ENCODE results near the gene SLC22A15.
"Not testable (repeated sequence)": the region's sequence is repeated elsewhere in the genome, so short reads cannot be mapped to it uniquely, and the experiment has no call there.

Gene SLC22A15

GRCh38 chr1:116033322-116033721 is 57.0 kb downstream of the SLC22A15 start:
- DNase-seq (ENCODE audit: low spot score): no peak

DNA sequence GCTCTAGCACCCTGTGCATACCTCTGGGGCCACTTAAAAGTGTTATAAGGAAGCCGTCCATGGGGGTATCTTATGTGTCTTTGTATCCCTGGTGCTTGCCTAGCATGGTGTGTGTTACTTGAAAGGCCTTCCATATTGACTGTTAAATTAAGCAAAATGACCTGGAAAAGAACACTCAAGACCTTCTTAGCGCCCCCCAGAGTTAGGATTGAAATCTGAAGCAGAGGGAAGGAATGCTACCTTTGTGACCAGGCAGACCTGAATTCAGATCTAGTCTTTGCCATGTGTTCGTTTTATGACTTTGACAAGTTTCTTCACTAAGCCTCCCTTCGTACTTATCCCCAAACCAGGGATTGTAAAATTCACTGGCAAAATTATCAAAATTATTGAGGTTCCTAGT is 59.9 kb downstream of the SLC22A15 start:
- DNase-seq (ENCODE audit: low spot score): no peak

GRCh38 chr1:116038679-116039078 is 62.4 kb downstream of the SLC22A15 start:
- DNase-seq (ENCODE audit: low spot score): no peak

GRCh38 chr1:116044071-116044470 is 67.8 kb downstream of the SLC22A15 start:
- DNase-seq (ENCODE audit: low spot score): no peak

- not testable (repeated sequence) for DNase-seq (ENCODE audit: low spot score)
These were observed 70.6 kb downstream of the SLC22A15 start for GRCh38 chr1:116046933-116047332.

- DNase-seq (ENCODE audit: low spot score): not testable (repeated sequence)
These were observed 75.6 kb downstream of the SLC22A15 start for GRCh38 chr1:116051896-116052295.

DNA sequence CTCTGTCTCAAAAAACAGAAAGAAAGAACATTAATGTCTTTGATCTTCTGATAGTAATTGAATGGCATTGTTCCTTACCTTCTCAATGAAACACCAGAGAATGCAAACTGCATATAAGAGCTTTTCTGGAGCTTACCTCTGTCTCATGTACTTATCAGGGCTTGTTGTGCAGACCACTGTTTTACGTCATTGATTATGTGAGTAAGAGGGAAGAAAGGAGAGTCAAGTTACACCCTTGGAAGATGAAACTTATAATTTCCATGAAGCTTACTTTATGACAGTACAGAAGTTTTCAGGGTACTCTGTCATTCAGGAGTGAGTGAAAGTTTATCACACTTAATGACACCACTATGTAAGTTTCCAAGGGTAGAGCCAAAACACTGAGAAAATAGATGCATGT is 85.9 kb downstream of the SLC22A15 start:
- no peak for DNase-seq (ENCODE audit: low spot score)

GRCh38 chr1:116064616-116065015 is 88.3 kb downstream of the SLC22A15 start:
- no peak for DNase-seq (ENCODE audit: low spot score)

GRCh38 chr1:116066868-116067565 is 90.7 kb downstream of the SLC22A15 start:
- DNase-seq (ENCODE audit: low spot score): no peak

GRCh38 chr1:116067566-116067890 is 91.2 kb downstream of the SLC22A15 start:
- DNase-seq (ENCODE audit: low spot score): no peak

DNA sequence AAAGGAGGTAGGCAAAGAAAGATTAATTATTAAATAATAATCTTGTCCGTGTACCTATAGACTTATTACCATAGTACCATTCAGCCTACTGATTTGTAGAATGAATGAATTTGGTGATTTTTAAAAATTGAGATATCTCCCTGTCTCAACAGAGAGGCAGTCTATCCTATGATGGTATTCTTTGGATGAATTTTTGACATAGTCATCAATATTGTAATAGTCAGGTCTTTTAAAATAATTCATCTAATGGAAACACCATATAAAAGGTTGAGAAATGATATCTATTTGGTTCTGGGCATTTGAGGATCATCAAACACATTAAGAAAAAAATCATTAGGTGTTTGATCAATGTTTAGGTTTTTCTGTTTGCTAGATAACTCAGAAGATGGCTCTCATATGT is 99.3 kb downstream of the SLC22A15 start:
- no peak for DNase-seq (ENCODE audit: low spot score)

GRCh38 chr1:116075990-116076389 is 99.7 kb downstream of the SLC22A15 start:
- DNase-seq (ENCODE audit: low spot score): no peak

DNA sequence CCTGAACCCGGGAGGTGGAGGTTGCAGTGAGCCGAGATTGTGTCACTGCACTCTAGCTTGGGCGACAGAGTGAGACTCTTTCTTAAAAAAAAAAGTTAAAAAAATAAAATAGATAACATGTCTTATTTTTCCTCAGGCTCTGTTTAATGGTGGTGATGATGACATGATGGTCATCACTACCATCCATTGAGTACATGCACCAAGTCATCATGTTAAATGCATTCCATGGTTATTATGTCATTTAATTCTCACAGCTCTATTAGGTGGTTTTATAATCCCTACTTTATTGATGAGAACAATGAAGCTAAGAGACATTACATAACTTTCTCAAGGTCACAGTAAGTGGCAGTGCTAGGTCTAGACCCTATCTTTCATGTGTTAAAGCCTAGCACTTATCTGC is 100.5 kb downstream of the SLC22A15 start:
- no peak for DNase-seq (ENCODE audit: low spot score)

DNA sequence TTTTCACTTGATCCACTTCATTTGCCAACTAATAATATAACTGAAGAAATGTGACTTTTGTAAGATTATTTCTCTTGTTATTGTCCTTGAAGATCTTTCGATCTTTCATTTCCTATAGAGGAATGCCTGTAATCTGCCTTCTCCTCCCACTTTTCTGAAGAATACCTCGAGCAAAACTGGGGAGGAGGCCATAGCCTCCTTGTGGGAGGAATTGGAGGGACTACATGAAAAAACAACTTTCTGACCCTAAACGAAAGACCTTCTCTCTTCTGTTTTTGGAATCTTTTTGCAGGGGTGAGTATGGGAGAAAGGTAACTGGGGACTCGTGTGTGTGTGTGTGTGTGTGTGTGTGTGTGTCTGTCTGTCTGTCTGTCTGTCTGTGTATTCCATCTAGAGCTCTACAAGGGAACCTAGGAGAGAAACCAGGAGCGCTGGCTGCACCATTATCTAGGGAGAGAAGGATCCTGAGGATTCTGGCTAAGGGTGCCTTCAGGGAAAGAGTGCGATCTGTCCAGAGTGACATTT is 102.4 kb downstream of the SLC22A15 start:
- no peak for DNase-seq (ENCODE audit: low spot score)

- no peak for DNase-seq (ENCODE audit: low spot score)
These were observed 111.3 kb downstream of the SLC22A15 start for GRCh38 chr1:116087628-116088027.

GRCh38 chr1:116089870-116090269 is 113.6 kb downstream of the SLC22A15 start:
- DNase-seq (ENCODE audit: low spot score): no peak

DNA sequence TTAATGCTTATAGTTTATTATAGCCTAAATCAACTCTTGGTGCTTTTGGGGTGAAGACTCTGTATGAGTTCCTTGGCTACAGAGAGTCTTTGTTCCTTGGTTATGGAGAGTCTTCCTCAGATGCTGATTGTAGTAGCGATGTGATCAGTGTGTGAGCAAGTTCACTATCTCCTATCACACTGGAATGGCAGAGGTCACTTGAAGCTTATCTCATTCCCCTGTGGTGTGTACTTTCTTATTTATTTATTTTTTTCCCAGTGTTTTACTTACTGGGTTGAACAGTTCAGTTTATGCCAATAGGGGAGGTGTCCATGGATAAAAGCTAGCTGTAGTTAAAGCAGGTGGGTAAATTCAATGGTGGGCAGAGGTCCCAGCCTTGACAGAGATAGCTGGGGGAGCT is 114.8 kb downstream of the SLC22A15 start:
- DNase-seq (ENCODE audit: low spot score): no peak

DNA sequence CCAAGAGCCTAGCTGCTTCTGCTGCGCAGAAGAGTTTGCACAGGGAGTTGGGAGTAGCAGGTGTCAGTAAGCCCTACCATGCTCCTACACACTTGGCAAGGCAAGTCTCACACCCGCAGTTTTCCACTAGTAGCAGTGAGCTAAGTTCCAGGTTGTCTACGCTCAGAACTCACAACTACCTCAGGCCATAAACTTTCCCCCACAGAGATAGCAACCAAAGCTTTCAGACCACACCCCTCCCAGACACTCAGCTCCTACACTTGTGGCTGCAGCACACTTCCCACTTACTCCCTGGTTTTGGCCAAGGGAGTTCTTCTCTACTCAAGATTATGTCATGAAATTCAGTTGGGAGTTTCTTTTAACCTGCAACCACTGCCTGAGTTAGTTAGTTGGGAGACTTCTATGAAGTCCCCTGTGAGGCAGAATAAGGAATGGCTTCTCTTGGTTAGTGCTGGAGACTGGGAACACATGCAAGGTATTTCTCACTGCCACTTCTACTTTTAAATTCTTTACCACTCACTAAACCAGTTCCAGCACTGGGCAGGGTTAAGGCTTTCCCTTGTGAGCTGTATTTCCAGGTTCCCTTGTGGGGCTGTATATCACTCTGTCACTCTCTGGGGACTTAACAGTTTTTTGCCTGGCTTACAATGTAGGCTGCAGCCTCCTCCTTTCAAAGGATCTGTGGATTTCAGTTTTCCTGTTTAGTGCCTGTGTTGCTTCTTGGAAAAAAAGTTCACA is 116.6 kb downstream of the SLC22A15 start:
- no peak for DNase-seq (ENCODE audit: low spot score)

DNA sequence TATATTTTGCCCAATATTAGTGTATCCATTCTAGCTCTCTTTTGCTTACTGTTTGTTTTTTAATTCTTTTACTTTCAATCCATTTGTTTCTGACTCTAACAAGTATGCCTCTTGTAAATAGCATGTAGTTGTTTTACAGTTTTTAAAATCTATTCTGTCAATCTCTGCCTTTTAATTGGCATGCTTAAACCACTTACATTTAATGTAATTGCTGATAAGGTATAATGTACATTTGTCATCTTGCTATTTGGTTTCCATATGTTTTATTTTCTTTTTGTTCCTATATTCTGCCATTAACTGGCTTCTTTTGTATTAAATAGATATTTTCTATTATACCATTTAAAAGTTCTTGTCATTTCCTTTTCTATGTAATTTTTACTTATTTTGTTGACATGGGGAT is 118.7 kb downstream of the SLC22A15 start:
- DNase-seq (ENCODE audit: low spot score): no peak

DNA sequence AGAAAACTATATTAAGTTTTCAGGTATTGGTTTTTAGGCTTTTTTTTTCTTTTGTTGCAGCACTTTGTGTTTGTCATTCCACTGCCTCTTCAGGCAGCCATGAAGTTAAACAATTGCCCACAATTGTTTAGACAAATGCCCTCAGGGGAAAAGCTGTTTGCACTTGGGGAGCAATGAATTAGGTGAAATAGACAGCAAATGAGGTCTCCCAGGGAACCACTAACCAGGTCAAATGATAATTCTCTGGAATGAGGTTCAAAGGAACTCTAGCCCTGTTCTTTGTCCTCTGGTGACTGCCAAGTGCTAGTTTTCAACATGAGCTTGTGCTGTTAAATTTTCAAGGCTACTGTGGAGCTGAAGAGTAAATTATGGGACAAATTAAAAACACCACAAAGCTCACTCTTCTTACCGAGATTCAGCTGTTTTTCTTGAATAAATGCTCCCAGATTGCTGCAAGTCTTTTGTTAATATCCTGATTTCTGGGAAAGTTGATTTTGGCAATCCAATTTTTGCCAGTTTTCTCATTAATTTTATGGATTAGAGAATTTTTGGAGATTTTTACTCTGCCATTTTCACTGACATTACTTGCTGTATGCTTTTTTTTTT is 119.8 kb downstream of the SLC22A15 start:
- no peak for DNase-seq (ENCODE audit: low spot score)

DNA sequence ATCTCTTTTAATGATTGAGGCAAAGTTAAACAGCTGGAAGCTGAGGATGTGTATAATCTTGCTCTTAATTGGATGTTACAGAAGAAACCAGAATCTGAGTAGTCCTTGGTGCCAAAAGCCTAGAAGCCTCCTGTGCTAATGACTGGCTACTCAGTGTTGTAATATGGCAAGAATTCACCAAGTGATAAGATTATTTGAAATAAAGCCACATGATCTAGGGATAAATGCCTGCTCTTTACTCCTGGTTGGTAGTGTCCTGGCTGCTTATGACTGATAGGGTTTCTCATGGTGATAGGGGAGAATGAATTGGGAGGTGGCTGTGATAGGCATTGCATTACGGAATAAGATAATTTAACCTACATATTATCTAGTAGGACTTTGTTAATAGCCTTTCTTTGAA is 121.3 kb downstream of the SLC22A15 start:
- no peak for DNase-seq (ENCODE audit: low spot score)

GRCh38 chr1:116099379-116099778 is 123.1 kb downstream of the SLC22A15 start:
- no peak for DNase-seq (ENCODE audit: low spot score)

- no peak for DNase-seq (ENCODE audit: low spot score)
These were observed 123.6 kb downstream of the SLC22A15 start for GRCh38 chr1:116099919-116100318.
